ENCODE data around the gene KCNMA1. TPM values are rescaled to one million over a fixed set of nuclear protein-coding genes. Genes with fewer than 3 reads are reported as not detected.
A peak's percentile ranks its signal among the peaks of the same experiment; 100 is the strongest.

The KCNMA1 gene
- total RNA-seq, 1 donor from 2014 or later: 0.59 TPM

DNA sequence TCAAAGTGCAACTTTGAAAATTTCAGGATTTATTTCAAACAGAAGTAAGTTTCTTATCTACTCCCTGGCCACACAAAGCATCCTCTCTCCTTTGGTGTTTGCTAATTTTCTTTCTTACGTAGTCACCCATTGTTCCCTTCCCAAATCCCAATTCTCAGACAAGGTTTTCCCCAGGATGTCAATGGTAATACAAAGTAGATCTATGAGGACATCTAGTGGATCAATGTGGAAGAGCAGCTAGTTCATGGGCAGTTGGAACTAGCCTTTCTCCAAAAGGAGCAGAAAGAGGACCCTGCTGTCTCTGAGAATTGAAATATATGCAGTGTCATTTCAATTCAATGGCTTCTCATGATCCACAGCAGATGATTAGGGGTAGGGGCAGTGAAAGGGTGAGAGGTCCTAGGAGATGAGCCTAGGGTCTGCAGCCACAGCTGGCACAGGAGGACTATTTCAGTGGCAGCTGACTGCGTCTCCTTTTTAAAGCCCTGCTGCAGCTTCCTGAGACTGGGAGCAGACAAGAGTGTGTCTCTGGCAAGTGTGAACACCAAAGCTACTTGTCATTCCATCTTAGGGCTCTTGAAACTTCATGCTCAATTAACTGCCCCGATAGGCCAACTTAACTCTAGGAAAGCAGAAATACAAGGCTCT is 632.6 kb downstream of the KCNMA1 start:
- no peak for DNase-seq (ENCODE audit: low read depth, low spot score)

DNA sequence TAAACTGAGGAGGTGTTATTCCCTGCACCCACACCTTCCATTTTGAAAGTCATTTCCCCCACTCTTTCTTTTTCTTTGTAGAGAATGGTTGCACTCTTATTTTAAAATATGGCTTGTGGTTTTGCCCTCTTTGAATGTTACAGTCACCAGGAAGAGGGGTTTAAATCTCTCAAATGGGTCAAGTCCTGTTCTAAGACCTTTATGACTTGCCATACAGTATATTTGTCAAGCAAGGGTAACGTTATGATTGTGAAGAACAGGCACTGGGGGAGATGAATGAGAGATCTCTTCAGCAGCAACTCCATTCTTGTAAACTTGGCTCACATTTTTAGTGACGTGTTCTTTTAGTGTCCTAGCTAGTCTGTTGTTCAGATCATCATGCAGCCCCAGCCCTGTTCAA is 634.7 kb downstream of the KCNMA1 start:
- DNase-seq (ENCODE audit: low read depth, low spot score): no peak

GRCh38 chr10:77001206-77001605 is 636.4 kb downstream of the KCNMA1 start:
- DNase-seq (ENCODE audit: low read depth, low spot score): no peak

DNA sequence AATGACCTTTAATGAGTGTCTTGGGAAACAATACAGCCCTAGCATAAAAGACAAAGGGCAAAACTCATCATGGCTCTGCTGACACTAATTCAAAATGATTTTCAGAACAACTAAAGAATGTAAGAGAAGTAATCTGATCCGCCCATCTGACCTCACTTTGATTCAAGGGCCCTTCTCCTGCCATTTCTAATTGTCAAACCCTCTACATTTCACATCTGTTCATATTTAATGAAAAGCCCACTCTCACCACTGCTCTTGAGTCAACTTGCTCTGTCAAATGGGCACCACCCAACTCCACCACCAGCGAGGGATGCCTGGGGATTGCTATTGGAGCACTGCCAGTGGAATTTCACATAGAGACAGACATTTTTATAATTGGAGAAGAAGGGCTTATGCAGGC is 639.2 kb downstream of the KCNMA1 start:
- DNase-seq (ENCODE audit: low read depth, low spot score): no peak

DNA sequence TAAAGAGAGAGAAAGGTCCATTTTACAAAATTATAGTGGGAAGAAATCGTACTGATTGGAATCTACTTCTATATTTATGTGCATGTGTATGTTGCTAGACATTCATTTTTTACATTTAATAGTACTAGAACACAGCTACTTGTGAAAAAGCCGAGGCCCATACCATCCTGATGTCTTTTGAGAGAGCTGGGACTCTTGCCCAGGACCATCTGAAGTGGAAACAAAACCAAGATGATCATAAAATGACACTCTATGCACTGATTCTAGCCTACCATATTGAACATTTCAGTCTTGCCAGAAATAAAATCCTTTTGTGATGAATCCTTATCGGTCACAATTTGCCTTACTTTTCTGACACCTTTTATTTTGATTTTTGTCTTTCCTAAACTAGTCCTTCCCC is 640.0 kb downstream of the KCNMA1 start:
- no peak for DNase-seq (ENCODE audit: low read depth, low spot score)

GRCh38 chr10:76995023-76995422 is 642.6 kb downstream of the KCNMA1 start:
- DNase-seq (ENCODE audit: low read depth, low spot score): no peak

- DNase-seq (ENCODE audit: low read depth, low spot score): no peak
Observed at GRCh38 chr10:76993213-76993612, 644.4 kb downstream of the KCNMA1 start.

DNA sequence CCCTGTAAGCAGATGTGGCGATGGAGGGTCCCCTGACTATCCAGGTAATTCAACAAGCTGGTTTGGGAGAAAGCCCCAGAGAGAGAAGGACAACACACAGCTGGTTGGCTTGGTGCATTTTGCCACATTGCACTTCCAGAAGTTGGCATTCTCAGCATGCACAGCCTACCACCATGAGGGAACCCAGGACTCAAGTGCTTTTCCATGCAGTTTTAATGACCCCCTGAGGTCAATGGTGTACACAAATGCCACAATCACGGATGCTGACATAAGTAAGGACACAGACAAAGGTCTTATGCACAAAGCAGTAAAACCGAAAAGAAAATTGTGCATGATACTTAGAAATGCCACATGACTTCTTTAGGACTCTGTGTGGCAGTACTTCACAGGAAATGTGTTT is 645.1 kb downstream of the KCNMA1 start:
- no peak for DNase-seq (ENCODE audit: low read depth, low spot score)

- no peak for DNase-seq (ENCODE audit: low read depth, low spot score)
Observed at GRCh38 chr10:76991621-76992020, 646.0 kb downstream of the KCNMA1 start.

GRCh38 chr10:76990561-76990960 is 647.0 kb downstream of the KCNMA1 start:
- DNase-seq (ENCODE audit: low read depth, low spot score): no peak

DNA sequence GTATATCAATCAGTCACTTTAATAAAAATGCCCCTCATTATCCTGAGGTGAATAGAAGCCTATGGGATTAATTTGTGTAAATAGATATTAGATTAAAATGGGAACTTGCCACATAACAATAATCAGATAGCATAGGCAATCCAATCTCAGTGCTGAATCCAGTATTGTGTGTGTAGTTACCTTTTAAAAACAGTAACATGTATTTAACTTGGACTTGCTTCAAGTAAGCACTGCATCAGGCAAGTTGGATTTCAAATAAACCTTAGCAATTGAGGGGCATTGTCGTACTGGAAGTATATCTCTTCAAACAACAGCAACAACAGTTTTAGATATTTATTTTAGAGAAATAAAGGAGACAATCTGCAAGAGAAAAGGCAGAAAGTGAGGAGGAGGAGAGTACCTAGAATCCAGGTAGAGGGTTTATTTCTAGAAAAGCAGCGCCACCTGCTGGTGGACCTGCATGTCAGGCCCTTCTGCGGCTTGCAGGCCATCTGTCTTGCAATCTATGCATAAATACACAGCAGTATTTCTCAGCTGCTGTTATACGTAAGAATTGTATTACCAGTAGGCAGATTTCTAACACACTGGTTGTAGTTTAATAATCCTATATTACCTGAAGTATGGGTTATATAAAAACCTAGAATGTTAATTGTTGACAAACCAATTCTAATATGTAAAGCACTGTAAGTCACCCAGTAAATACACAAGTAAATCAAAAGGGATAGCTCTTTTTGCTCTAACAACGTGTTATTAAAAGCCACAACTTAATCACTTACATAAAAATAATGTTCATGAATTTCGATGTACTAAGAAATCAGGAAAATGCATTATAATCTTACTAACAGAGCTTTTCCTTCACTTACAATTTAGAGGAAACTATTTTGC is 652.8 kb downstream of the KCNMA1 start:
- peak; percentile 19 for DNase-seq (ENCODE audit: low read depth, low spot score)

DNA sequence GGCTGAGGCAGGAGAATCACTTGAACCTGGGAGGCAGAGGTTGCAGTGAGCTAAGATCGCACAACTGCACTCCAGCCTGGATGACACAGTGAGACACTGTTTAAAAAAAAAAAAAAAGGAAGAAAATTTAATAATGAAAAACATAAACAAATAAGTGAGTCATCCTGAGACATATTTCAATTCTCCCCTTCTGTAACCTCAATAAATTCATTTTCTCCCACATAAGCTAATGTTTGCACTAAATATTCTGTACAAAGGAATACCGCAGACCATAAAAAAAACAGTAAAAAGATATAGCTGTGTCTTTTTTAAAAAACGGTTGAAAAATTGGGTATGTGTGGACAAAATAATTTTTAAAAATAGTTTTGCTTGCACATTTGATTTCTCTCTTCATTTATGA is 654.0 kb downstream of the KCNMA1 start:
- no peak for DNase-seq (ENCODE audit: low read depth, low spot score)

GRCh38 chr10:76982671-76983070 is 654.9 kb downstream of the KCNMA1 start:
- no peak for DNase-seq (ENCODE audit: low read depth, low spot score)

DNA sequence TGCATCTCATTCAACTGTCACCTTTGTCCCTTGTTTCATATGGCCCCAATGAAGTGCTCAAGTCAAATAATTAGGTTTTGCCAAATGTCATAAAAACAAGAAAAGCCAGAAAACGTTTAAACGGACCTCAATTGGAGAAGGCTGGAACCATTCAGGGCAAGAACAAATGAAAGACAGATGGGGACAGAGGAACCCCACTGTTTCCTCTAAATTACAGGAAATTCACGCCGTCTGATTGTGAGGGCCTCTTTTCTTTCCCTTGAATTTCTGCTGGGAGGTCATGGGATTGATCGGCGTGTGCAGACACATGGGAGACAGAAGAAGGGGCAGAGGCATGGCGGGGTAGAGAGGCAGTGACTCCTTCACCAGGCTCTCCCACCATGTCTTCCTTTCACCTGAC is 656.4 kb downstream of the KCNMA1 start:
- no peak for DNase-seq (ENCODE audit: low read depth, low spot score)

GRCh38 chr10:76977901-76978300 is 659.7 kb downstream of the KCNMA1 start:
- DNase-seq (ENCODE audit: low read depth, low spot score): no peak

GRCh38 chr10:76977046-76977445 is 660.6 kb downstream of the KCNMA1 start:
- DNase-seq (ENCODE audit: low read depth, low spot score): no peak

DNA sequence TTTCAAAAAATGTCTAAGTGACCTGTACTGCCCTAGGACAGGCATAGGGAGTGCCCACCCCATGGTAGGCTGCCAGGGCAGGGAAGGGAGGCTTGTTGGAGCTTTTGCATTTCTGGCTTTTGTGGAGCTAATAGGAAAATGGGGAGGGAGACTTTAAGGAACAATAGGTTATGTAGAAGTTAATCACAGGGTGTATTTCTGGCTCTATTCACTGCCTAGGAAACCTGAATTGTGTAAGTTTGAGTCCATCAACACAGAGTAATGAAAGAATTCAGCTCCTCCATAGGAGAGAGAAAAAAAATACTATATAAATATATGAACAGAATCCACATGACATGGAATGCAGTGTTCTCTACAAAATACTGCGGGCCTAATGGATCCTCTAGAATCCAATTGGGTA is 661.5 kb downstream of the KCNMA1 start:
- DNase-seq (ENCODE audit: low read depth, low spot score): no peak

DNA sequence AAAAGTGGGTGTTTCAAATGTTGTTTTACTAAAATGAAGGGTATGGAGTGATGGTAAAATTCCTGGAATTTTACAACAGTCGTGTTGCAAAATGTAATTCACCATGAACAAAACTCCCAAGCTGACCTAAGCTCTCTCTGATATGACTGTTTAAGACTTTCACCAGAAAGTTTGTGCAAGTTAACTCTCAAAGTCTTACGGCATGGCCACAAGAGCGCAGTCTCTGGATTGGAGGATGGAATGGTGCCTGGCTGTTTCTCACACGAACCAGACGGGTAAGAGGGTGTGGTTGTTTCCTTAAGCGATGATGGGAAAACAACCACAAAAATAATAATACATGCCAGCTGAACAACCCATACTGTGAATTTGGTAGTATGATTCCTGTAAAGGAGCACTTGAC is 662.5 kb downstream of the KCNMA1 start:
- no peak for DNase-seq (ENCODE audit: low read depth, low spot score)

DNA sequence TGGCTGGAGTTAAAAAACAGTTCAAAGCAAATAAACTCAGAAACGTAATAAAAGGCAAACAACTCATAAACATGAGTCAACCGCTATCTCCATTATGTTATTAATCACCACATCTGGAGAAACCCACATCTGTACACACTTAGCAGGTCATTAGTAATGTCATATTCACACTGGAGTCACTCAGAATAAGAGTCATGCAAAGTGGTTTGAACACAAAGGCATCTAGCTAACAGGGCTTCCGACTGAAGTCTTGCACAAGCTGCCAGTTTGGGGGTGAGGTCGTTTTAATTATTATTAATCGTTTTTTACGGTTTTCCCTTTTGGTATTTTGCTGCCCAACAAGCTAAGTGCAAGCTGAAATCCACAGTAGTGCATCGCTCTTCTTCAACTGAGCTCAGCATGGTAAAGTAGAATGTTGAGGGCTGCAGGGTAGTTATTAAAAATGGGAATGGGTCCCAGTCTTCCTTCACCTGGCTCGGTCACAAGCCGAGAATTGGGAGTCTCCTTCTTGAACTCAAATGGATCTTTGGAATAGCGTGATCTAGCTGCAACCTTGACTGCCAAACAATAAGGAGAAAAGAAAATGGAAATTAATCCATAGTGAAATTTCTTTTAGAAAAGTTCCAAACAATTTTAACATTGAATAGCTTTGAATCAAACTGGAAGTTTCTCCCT is 663.5 kb downstream of the KCNMA1 start:
- DNase-seq (ENCODE audit: low read depth, low spot score): no peak

- no peak for DNase-seq (ENCODE audit: low read depth, low spot score)
Observed at GRCh38 chr10:76973091-76974016, 664.3 kb downstream of the KCNMA1 start.

GRCh38 chr10:76972541-76972940 is 665.1 kb downstream of the KCNMA1 start:
- no peak for DNase-seq (ENCODE audit: low read depth, low spot score)
